ENCODE results near the gene GPR26.

Gene GPR26

DNA sequence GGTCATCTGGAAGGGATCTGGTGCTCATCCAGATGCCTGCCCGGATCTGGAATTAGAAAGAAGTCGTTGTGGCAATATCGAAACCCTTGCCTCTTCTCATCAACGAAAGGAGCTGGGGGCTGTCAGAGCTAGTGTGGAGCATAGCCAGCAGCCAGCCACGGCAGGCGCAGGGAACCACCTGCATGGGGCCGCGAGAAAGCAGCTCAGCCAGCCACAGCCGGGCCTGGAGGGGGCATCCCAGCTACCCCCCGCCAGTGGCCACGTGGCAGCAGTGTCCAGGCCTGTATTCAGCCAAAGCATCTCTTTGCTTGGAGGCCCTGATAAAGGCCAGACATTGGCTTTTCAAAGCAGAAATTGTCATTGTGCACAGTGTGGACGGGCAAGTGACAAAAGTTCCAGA is 19.1 kb downstream of the GPR26 start:
- DNase-seq (ENCODE audit: extremely low spot score), result no peak
- ChIA-PET CTCF (no interaction called here), POLR2A (no interaction called here)
- TF ChIP-seq, protein P1, sequence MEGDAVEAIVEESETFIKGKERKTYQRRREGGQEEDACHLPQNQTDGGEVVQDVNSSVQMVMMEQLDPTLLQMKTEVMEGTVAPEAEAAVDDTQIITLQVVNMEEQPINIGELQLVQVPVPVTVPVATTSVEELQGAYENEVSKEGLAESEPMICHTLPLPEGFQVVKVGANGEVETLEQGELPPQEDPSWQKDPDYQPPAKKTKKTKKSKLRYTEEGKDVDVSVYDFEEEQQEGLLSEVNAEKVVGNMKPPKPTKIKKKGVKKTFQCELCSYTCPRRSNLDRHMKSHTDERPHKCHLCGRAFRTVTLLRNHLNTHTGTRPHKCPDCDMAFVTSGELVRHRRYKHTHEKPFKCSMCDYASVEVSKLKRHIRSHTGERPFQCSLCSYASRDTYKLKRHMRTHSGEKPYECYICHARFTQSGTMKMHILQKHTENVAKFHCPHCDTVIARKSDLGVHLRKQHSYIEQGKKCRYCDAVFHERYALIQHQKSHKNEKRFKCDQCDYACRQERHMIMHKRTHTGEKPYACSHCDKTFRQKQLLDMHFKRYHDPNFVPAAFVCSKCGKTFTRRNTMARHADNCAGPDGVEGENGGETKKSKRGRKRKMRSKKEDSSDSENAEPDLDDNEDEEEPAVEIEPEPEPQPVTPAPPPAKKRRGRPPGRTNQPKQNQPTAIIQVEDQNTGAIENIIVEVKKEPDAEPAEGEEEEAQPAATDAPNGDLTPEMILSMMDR (IDR thresholded peaks at IDR 0.05; ENCODE audit: control extremely low read depth, extremely low read depth, low read depth, missing control alignments), result no peak

DNA sequence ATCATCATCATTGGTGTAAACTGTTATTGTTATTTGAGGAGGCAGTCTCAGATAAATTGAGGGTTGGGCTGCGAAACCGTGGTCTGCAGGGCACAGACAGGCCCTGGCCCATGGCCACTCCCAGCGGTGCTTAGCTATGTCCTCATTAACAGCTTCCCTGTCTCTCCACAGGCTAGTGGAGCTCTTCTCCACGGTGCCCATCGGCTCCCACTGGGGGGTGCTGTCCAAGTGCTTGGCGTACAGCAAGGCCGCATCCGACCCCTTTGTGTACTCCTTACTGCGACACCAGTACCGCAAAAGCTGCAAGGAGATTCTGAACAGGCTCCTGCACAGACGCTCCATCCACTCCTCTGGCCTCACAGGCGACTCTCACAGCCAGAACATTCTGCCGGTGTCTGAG is 21.6 kb downstream of the GPR26 start:
- DNase-seq (ENCODE audit: extremely low spot score), result no peak
- CTCF ChIA-PET, result interaction anchor here (2.1 kb wide), 1 partner anchor 36 kb away, joined by 5 read pairs; no protein-coding TSS in a partner anchor
- POLR2A ChIA-PET, result no interaction called here
- TF ChIP-seq, protein P1 (IDR thresholded peaks at IDR 0.05; ENCODE audit: control extremely low read depth, extremely low read depth, low read depth, missing control alignments), result no peak

DNA sequence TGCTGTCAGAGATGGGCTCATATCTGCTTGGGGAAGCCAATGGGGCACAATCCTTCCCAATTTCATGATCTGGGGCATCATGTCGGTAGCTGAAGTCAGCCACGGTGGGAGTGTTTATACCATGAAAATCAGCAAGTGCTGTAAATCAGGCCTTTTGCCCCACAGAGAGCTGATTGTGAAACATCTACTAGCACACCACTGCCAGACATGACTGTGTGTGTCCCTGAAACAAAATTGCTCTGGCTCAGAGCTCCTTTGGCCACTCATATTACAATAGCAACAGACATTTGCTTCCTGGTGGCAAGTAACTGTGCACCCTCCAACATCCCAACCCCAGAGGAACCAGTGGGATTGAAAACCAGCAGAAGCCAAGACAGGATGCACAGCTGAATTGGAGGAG is 23.7 kb downstream of the GPR26 start:
- TF ChIP-seq, protein P1 (IDR thresholded peaks at IDR 0.05; ENCODE audit: control extremely low read depth, extremely low read depth, low read depth, missing control alignments), result no peak
- no peak for DNase-seq (ENCODE audit: extremely low spot score)
- ChIA-PET POLR2A (no interaction called here), CTCF (no interaction called here)

DNA sequence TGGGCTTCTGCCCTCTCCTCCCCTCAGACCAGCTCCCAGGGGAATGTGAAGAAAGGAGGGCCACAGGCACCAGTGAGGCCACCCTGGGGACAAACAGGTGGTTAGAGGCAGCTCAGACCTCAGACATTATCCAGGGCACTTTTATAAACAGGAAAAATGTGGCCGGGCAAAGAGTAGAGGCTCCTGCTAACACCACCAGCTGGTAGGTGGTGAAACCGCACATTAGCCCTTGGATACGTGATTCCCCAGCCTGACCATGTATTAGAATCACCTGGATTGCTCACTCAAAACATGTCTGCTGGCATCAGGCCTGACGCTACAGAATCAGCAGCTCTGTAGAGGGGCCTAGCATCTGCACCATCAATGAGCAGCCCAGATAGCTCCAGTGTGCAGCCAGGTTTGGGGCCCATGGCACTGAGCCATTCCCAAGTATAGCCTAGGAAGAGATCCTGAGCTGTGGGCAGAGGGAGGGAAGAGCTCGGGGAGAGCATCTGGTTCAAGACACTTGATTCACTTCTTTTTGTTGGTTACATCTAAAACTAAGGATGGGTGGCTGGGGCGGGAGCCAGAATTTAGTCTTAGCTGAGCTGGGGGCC is 37.1 kb downstream of the GPR26 start:
- CTCF ChIA-PET, result no interaction called here
- TF ChIP-seq, protein P1 (IDR thresholded peaks at IDR 0.05; ENCODE audit: control extremely low read depth, extremely low read depth, low read depth, missing control alignments), result no peak
- POLR2A ChIA-PET, result no interaction called here
- no peak for DNase-seq (ENCODE audit: extremely low spot score)

DNA sequence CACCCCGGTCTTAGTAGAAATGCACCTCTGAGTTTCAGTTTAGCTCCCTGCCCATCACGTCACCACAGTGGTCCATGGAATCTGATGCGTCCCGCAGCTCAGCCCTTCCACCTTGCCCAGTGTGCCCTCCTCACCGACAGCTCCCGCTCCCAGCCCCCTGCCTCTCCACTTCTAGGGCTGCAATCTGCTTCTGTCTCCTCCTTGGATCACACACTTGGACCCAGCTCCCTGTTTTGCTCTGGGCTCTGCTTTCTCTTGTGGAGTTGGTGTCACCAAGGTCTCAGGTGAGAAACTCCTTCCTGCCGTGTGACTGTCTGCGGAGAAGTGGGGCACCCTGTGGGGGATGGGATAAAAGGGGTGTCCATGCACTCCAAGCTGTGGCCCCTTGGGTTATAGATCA is 37.9 kb downstream of the GPR26 start:
- POLR2A ChIA-PET, result no interaction called here
- CTCF ChIA-PET, result no interaction called here
- TF ChIP-seq, protein P1 (IDR thresholded peaks at IDR 0.05; ENCODE audit: control extremely low read depth, extremely low read depth, low read depth, missing control alignments), result no peak
- no peak for DNase-seq (ENCODE audit: extremely low spot score)

DNA sequence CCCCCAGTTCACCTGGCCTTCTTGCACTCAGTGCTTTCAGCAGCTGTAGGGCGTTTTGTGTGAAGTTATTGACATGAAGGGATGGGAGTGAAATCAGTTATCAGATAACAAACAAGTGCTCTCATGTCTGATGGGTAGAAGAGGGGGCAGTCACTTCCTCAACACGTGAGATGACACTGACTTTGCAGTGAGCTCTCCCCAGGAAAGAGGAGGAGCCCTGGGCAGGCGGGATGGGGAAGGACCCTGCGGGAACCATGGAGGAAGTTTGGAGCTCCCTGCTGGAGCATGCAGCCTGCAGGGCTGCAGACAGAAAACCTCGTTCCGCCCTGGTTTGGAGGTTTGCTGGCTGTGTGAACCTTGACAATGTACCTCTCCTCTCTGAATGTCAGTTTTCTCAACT is 38.7 kb downstream of the GPR26 start:
- ChIA-PET CTCF (interaction anchor here (1.0 kb wide), 1 partner anchor 11 kb away, joined by 3 read pairs; no protein-coding TSS in a partner anchor), POLR2A (no interaction called here)
- no peak for DNase-seq (ENCODE audit: extremely low spot score)
- TF ChIP-seq, protein P1 (IDR thresholded peaks at IDR 0.05; ENCODE audit: control extremely low read depth, extremely low read depth, low read depth, missing control alignments), result no peak

Data from GM10248 (cell line).